Measurements from ENCODE around the gene PLEKHG7. TPM values are rescaled to one million over a fixed set of nuclear protein-coding genes. Genes with fewer than 3 reads are reported as not detected.

PLEKHG7 gene
- total RNA-seq, 6 experiments from 2014 or later: 0.15 to 0.49 (median 0.23) TPM

- intact Hi-C loops (cut with DNase I): no loop called here
- Histone ChIP-seq H3K27me3 (no peaks in the 10 kb centered on the region), H3K9me3 (no peaks in the 10 kb centered on the region), H3K36me3 (no peaks in the 10 kb centered on the region), H3K4me3 (no peak overlapping the region), H3K27ac (no peak overlapping the region), H3K4me1 (peaks cover 0 to 3% (median 0%) of the 10 kb centered on the region in 4 donors)
- TF ChIP-seq CTCF (IDR thresholded peaks at IDR 0.05): no peak
- TF ChIP-seq POLR2A (IDR thresholded peaks at IDR 0.05): no peak
- ATAC-seq (no peak), DNase-seq (no peak)
- 93% methylated on average over 5 of the region's 5 CpGs for WGBS (ENCODE audit: insufficient coverage, low coverage, low lambda C conversion rate, missing lambda C conversion rate)
These were observed 7.7 kb upstream of the PLEKHG7 start for GRCh38 chr12:92695056-92695455.

GRCh38 chr12:92695577-92695976 is 7.2 kb upstream of the PLEKHG7 start:
- Histone ChIP-seq H3K27ac (no peak overlapping the region), H3K4me1 (peaks cover 0 to 3% (median 0%) of the 10 kb centered on the region in 4 donors), H3K4me3 (no peak overlapping the region), H3K36me3 (no peaks in the 10 kb centered on the region), H3K9me3 (no peaks in the 10 kb centered on the region), H3K27me3 (no peaks in the 10 kb centered on the region)
- no peak for DNase-seq
- WGBS (ENCODE audit: insufficient coverage, low coverage, low lambda C conversion rate, missing lambda C conversion rate): 79% methylated on average over 1 of the region's 1 CpG
- intact Hi-C loops (cut with DNase I): no loop called here
- no peak for ATAC-seq
- TF ChIP-seq POLR2A (IDR thresholded peaks at IDR 0.05) (no peak), CTCF (IDR thresholded peaks at IDR 0.05) (no peak)

GRCh38 chr12:92696216-92696615 is 6.6 kb upstream of the PLEKHG7 start:
- intact Hi-C loops (cut with DNase I): no loop called here

GRCh38 chr12:92698474-92698873 is 4.3 kb upstream of the PLEKHG7 start:
- Histone ChIP-seq H3K36me3 (no peaks in the 10 kb centered on the region), H3K4me1 (peaks cover 0 to 5% (median 2%) of the 10 kb centered on the region in 4 donors), H3K9me3 (no peaks in the 10 kb centered on the region), H3K27me3 (no peaks in the 10 kb centered on the region), H3K27ac (no peak overlapping the region), H3K4me3 (no peak overlapping the region)
- no peak for ATAC-seq
- intact Hi-C loops (cut with DNase I): no loop called here
- DNase-seq: no peak
- TF ChIP-seq POLR2A (IDR thresholded peaks at IDR 0.05): no peak
- no peak for TF ChIP-seq CTCF (IDR thresholded peaks at IDR 0.05)

More at GRCh38 chr12:92696216-92696615, 6.6 kb upstream of the PLEKHG7 start:
- H3K27ac ChIP-seq: no peak overlapping the region
- ATAC-seq: peak; percentile 69 to 96 (median 82)
- peaks cover 0 to 3% (median 0%) of the 10 kb centered on the region in 4 donors for H3K4me1 ChIP-seq
- TF ChIP-seq POLR2A (IDR thresholded peaks at IDR 0.05) (no peak), CTCF (IDR thresholded peaks at IDR 0.05) (no peak)
- H3K4me3 ChIP-seq: no peak overlapping the region
- H3K27me3 ChIP-seq: no peaks in the 10 kb centered on the region
- no peaks in the 10 kb centered on the region for H3K36me3 ChIP-seq
- no peaks in the 10 kb centered on the region for H3K9me3 ChIP-seq
- peak in 1 of 3 donors; percentile 32 for DNase-seq

GRCh38 chr12:92701441-92701840 is 1.3 kb upstream of the PLEKHG7 start:
- DNase-seq: no peak
- H3K36me3 ChIP-seq: no peaks in the 10 kb centered on the region
- no peak overlapping the region for H3K4me3 ChIP-seq
- intact Hi-C loops (cut with DNase I): no loop called here
- H3K27ac ChIP-seq: no peak overlapping the region
- no peaks in the 10 kb centered on the region for H3K27me3 ChIP-seq
- whole genome bisulfite sequencing (ENCODE audit: insufficient coverage, low coverage, low lambda C conversion rate, missing lambda C conversion rate): 63% methylated on average over 1 of the region's 1 CpG
- TF ChIP-seq POLR2A (IDR thresholded peaks at IDR 0.05) (no peak), CTCF (IDR thresholded peaks at IDR 0.05) (no peak)
- ATAC-seq: no peak
- peaks cover 0 to 8% (median under 1%) of the 10 kb centered on the region in 4 donors for H3K4me1 ChIP-seq
- no peaks in the 10 kb centered on the region for H3K9me3 ChIP-seq

Data from right lobe of liver (tissue), 6 donors.